T-helper 17 cell (primary cell): ENCODE data around the gene KIF24. TPM values are rescaled to one million over a fixed set of nuclear protein-coding genes. Genes with fewer than 3 reads are reported as not detected.
"Not testable (repeated sequence)": the region's sequence is repeated elsewhere in the genome, so short reads cannot be mapped to it uniquely, and the experiment has no call there.

Experiments
- ATAC-seq: fragments of 150-1000 bp; cut with Tn5 transposase; 2 replicates; pipeline ENCODE4 v1.10.0; 2021; ENCODE audit warnings: mild to moderate bottlenecking, moderate library complexity
- DNase-seq, 3 donors: peaks; one replicate each; pipeline versions ENCODE4 v3.0.0 to v3.0.0-alpha.2; 2020 to 2021
- H3K9me3 ChIP-seq: one replicate; pipeline ENCODE4 v1.7.0; 2013; ENCODE audit warnings: low read length, mild to moderate bottlenecking; ENCODE audit not compliant: control insufficient read depth, poor library complexity, severe bottlenecking
- H3K27ac Mint-ChIP-seq: one replicate; pipeline ENCODE4 v1.8.0; 2022; ENCODE audit warnings: mild to moderate bottlenecking, moderate library complexity, mixed read lengths
- H3K27me3 Mint-ChIP-seq: one replicate; pipeline ENCODE4 v1.8.0; 2022; ENCODE audit warnings: mixed read lengths
- H3K36me3 Mint-ChIP-seq: one replicate; pipeline ENCODE4 v1.8.0; 2022; ENCODE audit warnings: low read depth, mixed read lengths
- H3K4me1 Mint-ChIP-seq: one replicate; pipeline ENCODE4 v1.8.0; 2022; ENCODE audit warnings: mild to moderate bottlenecking, mixed read lengths
- H3K4me3 Mint-ChIP-seq: one replicate; pipeline ENCODE4 v1.8.0; 2022; ENCODE audit warnings: mild to moderate bottlenecking, moderate library complexity, mixed read lengths
- total RNA-seq, 4 donors: library from RNA in 2 of 4; stranded (reverse) in 2 of 4; gene quantifications; one replicate each; pipeline ENCODE4 v1.2.3 and lab custom pipeline; 2022 to 2026

Gene KIF24
- total RNA-seq, 2 donors from 2014 or later, result 0.08 to 0.12 TPM

- DNase-seq (peak in 2 of 3 donors; percentile 23 to 32), ATAC-seq (no peak)
- H3K4me3 Mint-ChIP-seq, result no peak overlapping the region
- H3K27me3 Mint-ChIP-seq, result no peaks in the 10 kb centered on the region
- H3K27ac Mint-ChIP-seq, result no peak overlapping the region
- H3K36me3 Mint-ChIP-seq, result no peaks in the 10 kb centered on the region
- H3K9me3 ChIP-seq, result no peaks in the 10 kb centered on the region
- H3K4me1 Mint-ChIP-seq, result peaks cover 15% of the 10 kb centered on the region
Observed at GRCh38 chr9:34370970-34371880, 42.2 kb upstream of the KIF24 start.

GRCh38 chr9:34370335-34370969 is 41.4 kb upstream of the KIF24 start:
- H3K27ac Mint-ChIP-seq, result peak overlapping the region; percentile 62
- H3K4me1 Mint-ChIP-seq, result peaks cover 8% of the 10 kb centered on the region
- H3K36me3 Mint-ChIP-seq, result no peaks in the 10 kb centered on the region
- no peaks in the 10 kb centered on the region for H3K9me3 ChIP-seq
- ATAC-seq (peak; percentile 42), DNase-seq (no peak)
- no peak overlapping the region for H3K4me3 Mint-ChIP-seq
- H3K27me3 Mint-ChIP-seq, result no peaks in the 10 kb centered on the region

GRCh38 chr9:34369636-34370035 is 40.6 kb upstream of the KIF24 start:
- DNase-seq (no peak), ATAC-seq (no peak)
- peak overlapping the region; percentile 62 for H3K27ac Mint-ChIP-seq
- H3K4me3 Mint-ChIP-seq, result no peak overlapping the region
- H3K36me3 Mint-ChIP-seq, result no peaks in the 10 kb centered on the region
- H3K9me3 ChIP-seq, result no peaks in the 10 kb centered on the region
- H3K27me3 Mint-ChIP-seq, result no peaks in the 10 kb centered on the region
- peaks cover 6% of the 10 kb centered on the region for H3K4me1 Mint-ChIP-seq

GRCh38 chr9:34368796-34369195 is 39.7 kb upstream of the KIF24 start:
- H3K4me1 Mint-ChIP-seq, result not testable (repeated sequence)

GRCh38 chr9:34367751-34368410 is 38.8 kb upstream of the KIF24 start:
- H3K27ac Mint-ChIP-seq, H3K4me3 Mint-ChIP-seq, DNase-seq, H3K4me1 Mint-ChIP-seq, H3K9me3 ChIP-seq, ATAC-seq, H3K36me3 Mint-ChIP-seq, H3K27me3 Mint-ChIP-seq: not testable (repeated sequence)

More at GRCh38 chr9:34368796-34369195, 39.7 kb upstream of the KIF24 start:
- not testable (repeated sequence) for DNase-seq, H3K36me3 Mint-ChIP-seq, ATAC-seq, H3K4me3 Mint-ChIP-seq, H3K27ac Mint-ChIP-seq, H3K9me3 ChIP-seq, H3K27me3 Mint-ChIP-seq

- ATAC-seq (no peak), DNase-seq (no peak)
- Mint-ChIP-seq H3K27me3 (no peaks in the 10 kb centered on the region), H3K4me1 (peaks cover 7% of the 10 kb centered on the region), H3K27ac (no peak overlapping the region), H3K36me3 (no peaks in the 10 kb centered on the region), H3K4me3 (no peak overlapping the region)
- H3K9me3 ChIP-seq, result no peaks in the 10 kb centered on the region
Observed at GRCh38 chr9:34366365-34366764, 37.3 kb upstream of the KIF24 start.

GRCh38 chr9:34365282-34365681 is 36.2 kb upstream of the KIF24 start:
- Mint-ChIP-seq H3K36me3 (no peaks in the 10 kb centered on the region), H3K27me3 (no peaks in the 10 kb centered on the region), H3K4me1 (peaks cover 7% of the 10 kb centered on the region), H3K27ac (no peak overlapping the region), H3K4me3 (no peak overlapping the region)
- ATAC-seq (no peak), DNase-seq (no peak)
- no peaks in the 10 kb centered on the region for H3K9me3 ChIP-seq

- Mint-ChIP-seq H3K36me3 (no peaks in the 10 kb centered on the region), H3K27me3 (no peaks in the 10 kb centered on the region), H3K4me3 (no peak overlapping the region), H3K4me1 (peaks cover 7% of the 10 kb centered on the region), H3K27ac (peak overlapping the region; percentile 22)
- H3K9me3 ChIP-seq, result no peaks in the 10 kb centered on the region
- no peak for ATAC-seq
- no peak for DNase-seq
Observed at GRCh38 chr9:34363619-34364351, 34.7 kb upstream of the KIF24 start.

GRCh38 chr9:34362614-34363214 is 33.6 kb upstream of the KIF24 start:
- H3K4me1 Mint-ChIP-seq, result peaks cover 7% of the 10 kb centered on the region
- H3K9me3 ChIP-seq, result no peaks in the 10 kb centered on the region
- H3K27me3 Mint-ChIP-seq, result no peaks in the 10 kb centered on the region
- no peak overlapping the region for H3K4me3 Mint-ChIP-seq
- DNase-seq, result no peak
- ATAC-seq, result no peak
- H3K36me3 Mint-ChIP-seq, result no peaks in the 10 kb centered on the region
- no peak overlapping the region for H3K27ac Mint-ChIP-seq

- H3K4me1 Mint-ChIP-seq, H3K4me3 Mint-ChIP-seq, DNase-seq, H3K36me3 Mint-ChIP-seq, ATAC-seq, H3K27ac Mint-ChIP-seq, H3K27me3 Mint-ChIP-seq, H3K9me3 ChIP-seq: not testable (repeated sequence)
Observed at GRCh38 chr9:34352957-34353356, 23.9 kb upstream of the KIF24 start.

GRCh38 chr9:34352122-34352652 is 23.1 kb upstream of the KIF24 start:
- not testable (repeated sequence) for H3K36me3 Mint-ChIP-seq, H3K27ac Mint-ChIP-seq, DNase-seq, ATAC-seq, H3K27me3 Mint-ChIP-seq, H3K4me3 Mint-ChIP-seq, H3K9me3 ChIP-seq, H3K4me1 Mint-ChIP-seq

- Mint-ChIP-seq H3K27ac (no peak overlapping the region), H3K4me3 (no peak overlapping the region), H3K4me1 (no peaks in the 10 kb centered on the region), H3K27me3 (no peaks in the 10 kb centered on the region), H3K36me3 (peaks cover 5% of the 10 kb centered on the region)
- DNase-seq, result no peak
- no peak for ATAC-seq
- no peaks in the 10 kb centered on the region for H3K9me3 ChIP-seq
Observed at GRCh38 chr9:34349324-34349723, 20.3 kb upstream of the KIF24 start.
